CD8-positive, alpha-beta memory T cell (primary cell): ENCODE results near the gene SCN2B. TPM values are rescaled to one million over a fixed set of nuclear protein-coding genes. Genes with fewer than 3 reads are reported as not detected.

ENCODE experiments used
- CTCF ChIA-PET: fragments of 350-600 bp; sonication (Branson Sonifier 250); formaldehyde crosslinking; loops from one replicate; lab custom pipeline; 2021; ENCODE audit warnings: antibody characterized with exemption; lab: Charles Lee
- POLR2A ChIA-PET: fragments of 350-600 bp; sonication (Branson Sonifier 250); formaldehyde crosslinking; loops from one replicate; lab custom pipeline; 2021; ENCODE audit warnings: antibody characterized with exemption; lab: Charles Lee
- DNase-seq, 5 donors: peaks; one replicate each; pipeline versions ENCODE4 v3.0.0 to v3.0.0-alpha.2; 2020 to 2022; ENCODE audit warnings: mixed read lengths in 1 of 5
- H3K27ac ChIP-seq: one replicate; pipeline ENCODE4 v1.7.0; 2013; ENCODE audit warnings: low read depth, mild to moderate bottlenecking, low read length, moderate library complexity
- H3K27me3 ChIP-seq: 2 replicates; pipeline ENCODE4 v1.7.0; 2013; ENCODE audit warnings: low read length, mild to moderate bottlenecking; ENCODE audit not compliant: insufficient read depth, poor library complexity, severe bottlenecking
- H3K36me3 ChIP-seq: 2 replicates; pipeline ENCODE4 v1.7.0; 2013; ENCODE audit warnings: mild to moderate bottlenecking, low read length, moderate library complexity; ENCODE audit not compliant: insufficient read depth
- H3K4me1 ChIP-seq: 2 replicates; pipeline ENCODE4 v1.7.0; 2013; ENCODE audit warnings: mild to moderate bottlenecking, low read length, moderate library complexity; ENCODE audit not compliant: insufficient read depth
- H3K4me3 ChIP-seq: 2 replicates; pipeline ENCODE4 v1.7.0; 2013; ENCODE audit warnings: mild to moderate bottlenecking, low read length
- H3K9me3 ChIP-seq: 2 replicates; pipeline ENCODE4 v1.7.0; 2013; ENCODE audit warnings: mild to moderate bottlenecking, low read length
- H3K27ac Mint-ChIP-seq, 8 donors: one replicate each; pipeline ENCODE4 v1.8.0; 2020 to 2021; ENCODE audit warnings: mixed read lengths in 8 of 8, mild to moderate bottlenecking in 6 of 8, inconsistent platforms in 3 of 8, moderate library complexity in 3 of 8
- H3K27me3 Mint-ChIP-seq, 2 donors: one replicate each; pipeline ENCODE4 v1.8.0; 2020 to 2021; ENCODE audit warnings: mixed read lengths in 2 of 2, mild to moderate bottlenecking in 1 of 2, moderate library complexity in 1 of 2
- H3K36me3 Mint-ChIP-seq, 3 donors: one replicate each; pipeline ENCODE4 v1.8.0; 2020 to 2021; ENCODE audit warnings: mixed read lengths in 3 of 3, inconsistent platforms in 1 of 3, mild to moderate bottlenecking in 1 of 3
- H3K4me1 Mint-ChIP-seq, 3 donors: one replicate each; pipeline ENCODE4 v1.8.0; 2020 to 2021; ENCODE audit warnings: mixed read lengths in 3 of 3, inconsistent platforms in 1 of 3, mild to moderate bottlenecking in 1 of 3
- H3K4me3 Mint-ChIP-seq, 7 donors: one replicate each; pipeline ENCODE4 v1.8.0; 2020 to 2021; ENCODE audit warnings: mixed read lengths in 7 of 7, mild to moderate bottlenecking in 6 of 7, moderate library complexity in 4 of 7, inconsistent platforms in 2 of 7
- H3K9me3 Mint-ChIP-seq, 5 donors: one replicate each; pipeline ENCODE4 v1.8.0; 2020 to 2022; ENCODE audit warnings: mixed read lengths in 5 of 5, mild to moderate bottlenecking in 3 of 5, moderate library complexity in 2 of 5, inconsistent platforms in 1 of 5
- polyA plus RNA-seq: library from polyadenylated mRNA; unstranded; fragments of 300-500 nt; fragmentation: Illumina TruSeq; gene quantifications from one replicate; pipeline ENCODE4 v1.2.3, GENCODE V29; 2021
- total RNA-seq, 2 experiments: library from RNA; stranded (reverse); gene quantifications; one replicate each; pipeline ENCODE4 v1.2.3, GENCODE V29; 2021

SCN2B gene
- total and polyA plus RNA-seq, 3 experiments from 2014 or later: not detected

GRCh38 chr11:118162846-118163245 lies 13.6 kb downstream of the SCN2B start:
- Mint-ChIP-seq H3K27ac (peak overlapping the region in 1 of 8 donors; percentile 4), H3K27me3 (peaks cover 24 to 47% of the 10 kb centered on the region in 2 donors), H3K4me1 (no peaks in the 10 kb centered on the region), H3K36me3 (no peaks in the 10 kb centered on the region), H3K4me3 (no peak overlapping the region), H3K9me3 (no peaks in the 10 kb centered on the region)
- Histone ChIP-seq H3K4me3 (no peak overlapping the region), H3K27me3 (peaks cover 16% of the 10 kb centered on the region), H3K4me1 (no peaks in the 10 kb centered on the region), H3K9me3 (no peaks in the 10 kb centered on the region), H3K27ac (no peak overlapping the region), H3K36me3 (no peaks in the 10 kb centered on the region)
- CTCF ChIA-PET: interaction anchor here (1.3 kb wide), 1 partner anchor 9 kb away, joined by 4 read pairs; no protein-coding TSS in a partner anchor
- POLR2A ChIA-PET: no interaction called here
- DNase-seq: no peak

DNA sequence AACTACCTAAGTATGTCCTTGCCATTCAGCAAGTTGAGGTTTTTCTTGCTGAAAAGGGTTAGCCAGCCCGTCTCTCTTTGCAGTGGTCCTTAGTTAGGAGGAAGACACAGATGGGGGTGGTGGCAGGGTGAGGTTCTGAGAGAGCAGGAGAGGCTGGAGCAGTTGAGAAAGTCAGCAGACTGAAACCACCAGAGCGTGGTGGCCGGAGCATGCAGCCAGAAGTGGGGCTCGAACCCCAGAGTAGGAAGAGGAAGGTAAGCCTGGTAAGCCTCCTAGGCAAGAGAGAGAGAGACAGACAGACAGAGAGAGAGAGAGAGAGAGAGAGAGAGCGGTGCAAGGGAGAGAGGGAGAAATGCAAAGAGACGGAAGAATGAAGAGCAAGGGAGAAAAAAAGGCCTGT lies 14.7 kb downstream of the SCN2B start:
- peaks cover 26% of the 10 kb centered on the region for H3K27me3 ChIP-seq
- peaks cover 4 to 5% (median 4%) of the 10 kb centered on the region in 3 donors for H3K4me1 Mint-ChIP-seq
- H3K9me3 Mint-ChIP-seq: no peaks in the 10 kb centered on the region
- no peak for DNase-seq
- H3K27ac ChIP-seq: no peak overlapping the region
- ChIA-PET CTCF (no interaction called here), POLR2A (no interaction called here)
- no peaks in the 10 kb centered on the region for H3K36me3 Mint-ChIP-seq
- H3K4me3 Mint-ChIP-seq: no peak overlapping the region
- H3K4me3 ChIP-seq: no peak overlapping the region
- H3K27ac Mint-ChIP-seq: no peak overlapping the region
- no peaks in the 10 kb centered on the region for H3K36me3 ChIP-seq
- no peaks in the 10 kb centered on the region for H3K9me3 ChIP-seq
- H3K4me1 ChIP-seq: peaks cover 3% of the 10 kb centered on the region
- H3K27me3 Mint-ChIP-seq: peaks cover 32 to 51% of the 10 kb centered on the region in 2 donors

GRCh38 chr11:118157186-118157895 lies 19.1 kb downstream of the SCN2B start:
- ChIA-PET POLR2A (no interaction called here), CTCF (interaction anchor here (1.3 to 3.4 kb wide), 2 partner anchors 9 to 14 kb away, joined by 3 to 23 read pairs; no protein-coding TSS in a partner anchor)
- no peaks in the 10 kb centered on the region for H3K9me3 ChIP-seq
- Mint-ChIP-seq H3K9me3 (no peaks in the 10 kb centered on the region), H3K4me1 (peaks cover 11 to 20% (median 15%) of the 10 kb centered on the region in 3 donors), H3K27ac (no peak overlapping the region), H3K36me3 (no peaks in the 10 kb centered on the region), H3K27me3 (peaks cover 65 to 80% of the 10 kb centered on the region in 2 donors), H3K4me3 (peak overlapping the region in 1 of 7 donors; percentile 81)
- H3K4me1 ChIP-seq: peaks cover 7% of the 10 kb centered on the region
- no peak overlapping the region for H3K27ac ChIP-seq
- H3K27me3 ChIP-seq: peaks cover 52% of the 10 kb centered on the region
- no peaks in the 10 kb centered on the region for H3K36me3 ChIP-seq
- H3K4me3 ChIP-seq: no peak overlapping the region
- DNase-seq: no peak

DNA sequence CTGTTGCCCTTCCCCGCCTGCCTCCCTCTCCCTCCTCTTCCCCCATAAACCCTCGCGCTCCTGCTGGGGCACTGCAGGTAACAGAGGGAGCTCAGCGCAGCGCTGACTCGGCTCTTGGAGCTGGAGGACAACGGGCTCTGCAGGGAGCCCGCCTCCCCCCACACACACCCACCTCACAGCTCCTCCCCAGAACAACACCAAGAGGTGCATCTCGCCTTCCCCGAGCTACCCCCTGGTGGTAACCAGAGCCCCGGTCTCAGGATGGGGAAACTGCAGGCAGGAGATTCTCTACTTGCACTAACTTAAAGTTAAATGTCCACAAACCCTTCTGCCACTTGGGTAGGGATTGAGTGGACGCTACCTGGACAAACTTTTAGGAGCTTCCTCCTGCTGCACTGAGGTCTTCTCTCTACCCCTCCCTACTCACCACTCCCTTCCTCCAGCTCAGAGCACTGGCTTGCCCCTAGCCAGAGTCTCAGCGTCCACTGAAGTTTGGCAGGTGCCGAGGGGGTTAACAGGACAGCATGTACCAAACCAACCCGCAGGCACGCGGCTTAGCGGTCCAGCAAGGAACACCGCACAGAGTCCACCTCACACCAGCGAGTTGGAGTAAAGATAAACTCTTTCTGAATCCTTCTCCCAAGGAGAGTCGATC lies 19.8 kb downstream of the SCN2B start:
- Mint-ChIP-seq H3K27me3 (peaks cover 64 to 78% of the 10 kb centered on the region in 2 donors), H3K27ac (peak overlapping the region in 2 of 8 donors; percentile 34 to 79), H3K36me3 (no peaks in the 10 kb centered on the region), H3K9me3 (no peaks in the 10 kb centered on the region), H3K4me1 (peaks cover 11 to 24% (median 15%) of the 10 kb centered on the region in 3 donors), H3K4me3 (peak overlapping the region in 2 of 7 donors; percentile 15 to 37)
- H3K27ac ChIP-seq: no peak overlapping the region
- H3K27me3 ChIP-seq: peaks cover 53% of the 10 kb centered on the region
- peaks cover 7% of the 10 kb centered on the region for H3K4me1 ChIP-seq
- no peaks in the 10 kb centered on the region for H3K9me3 ChIP-seq
- H3K4me3 ChIP-seq: no peak overlapping the region
- CTCF ChIA-PET: interaction anchor here (0.8 to 3.4 kb wide), 3 partner anchors 9 to 139 kb away, joined by 3 to 23 read pairs (median 5); no protein-coding TSS in a partner anchor
- no peaks in the 10 kb centered on the region for H3K36me3 ChIP-seq
- DNase-seq: peak in 4 of 5 donors; percentile 12 to 66 (median 20)
- POLR2A ChIA-PET: interaction anchor here (0.5 kb wide), 1 partner anchor 1006 kb away, joined by 4 read pairs; no protein-coding TSS in a partner anchor

DNA sequence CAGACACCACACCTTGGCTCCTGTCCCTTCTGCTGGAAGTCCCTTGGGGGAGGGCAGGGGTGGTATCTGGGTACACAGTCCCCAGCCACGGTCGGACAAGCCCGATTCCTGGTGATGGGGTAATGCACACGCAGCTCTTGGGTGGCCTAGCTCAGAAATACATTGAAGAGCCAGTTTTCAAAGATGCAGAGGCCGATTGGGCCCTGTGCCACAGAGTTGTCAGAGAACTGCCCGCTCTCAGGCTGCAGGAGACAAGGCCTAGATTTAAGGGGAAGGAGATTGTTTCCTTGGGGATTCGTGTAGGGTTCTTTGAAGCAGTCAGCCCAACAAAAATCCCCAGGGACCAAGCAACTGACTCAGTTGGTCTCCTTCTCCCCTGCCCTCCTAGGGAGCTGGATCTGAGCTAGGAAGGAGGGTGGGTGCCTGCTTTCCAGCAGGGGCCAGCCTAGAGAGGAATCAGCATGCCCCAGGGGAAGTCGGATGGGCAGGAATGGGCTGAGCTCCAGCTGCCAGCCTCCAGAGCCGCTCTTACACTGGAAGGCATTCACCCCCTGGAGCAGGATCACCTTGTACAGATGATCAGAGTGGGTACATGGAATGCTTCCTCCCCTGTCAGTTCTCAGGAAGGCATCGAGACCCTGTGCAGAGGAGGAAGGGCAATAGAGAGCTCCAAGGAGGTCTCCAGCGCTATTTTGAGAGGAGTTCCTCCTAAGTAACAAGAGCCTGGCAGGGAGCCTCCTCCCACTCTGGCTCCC lies 20.5 kb downstream of the SCN2B start:
- H3K4me3 ChIP-seq: no peak overlapping the region
- no peaks in the 10 kb centered on the region for H3K9me3 ChIP-seq
- DNase-seq: no peak
- H3K27ac ChIP-seq: no peak overlapping the region
- H3K9me3 Mint-ChIP-seq: no peaks in the 10 kb centered on the region
- ChIA-PET CTCF (interaction anchor here (0.8 to 3.4 kb wide), 4 partner anchors 8 to 140 kb away, joined by 3 to 23 read pairs (median 6); no protein-coding TSS in a partner anchor), POLR2A (interaction anchor here (0.5 kb wide), 1 partner anchor 1005 kb away, joined by 4 read pairs; no protein-coding TSS in a partner anchor)
- H3K27ac Mint-ChIP-seq: no peak overlapping the region
- no peaks in the 10 kb centered on the region for H3K36me3 ChIP-seq
- no peak overlapping the region for H3K4me3 Mint-ChIP-seq
- H3K27me3 Mint-ChIP-seq: peaks cover 60 to 84% of the 10 kb centered on the region in 2 donors
- peaks cover 54% of the 10 kb centered on the region for H3K27me3 ChIP-seq
- H3K4me1 ChIP-seq: peaks cover 7% of the 10 kb centered on the region
- peaks cover 11 to 26% (median 15%) of the 10 kb centered on the region in 3 donors for H3K4me1 Mint-ChIP-seq
- H3K36me3 Mint-ChIP-seq: no peaks in the 10 kb centered on the region

- Histone ChIP-seq H3K27me3 (peaks cover 54% of the 10 kb centered on the region), H3K4me3 (no peak overlapping the region), H3K9me3 (no peaks in the 10 kb centered on the region), H3K36me3 (no peaks in the 10 kb centered on the region), H3K4me1 (peaks cover 7% of the 10 kb centered on the region), H3K27ac (no peak overlapping the region)
- H3K27ac Mint-ChIP-seq: no peak overlapping the region
- DNase-seq: no peak
- ChIA-PET CTCF (interaction anchor here (1.7 to 3.4 kb wide), 2 partner anchors 10 to 17 kb away, joined by 6 to 23 read pairs; no protein-coding TSS in a partner anchor), POLR2A (no interaction called here)
- no peaks in the 10 kb centered on the region for H3K36me3 Mint-ChIP-seq
- peak overlapping the region in 1 of 7 donors; percentile 38 for H3K4me3 Mint-ChIP-seq
- H3K9me3 Mint-ChIP-seq: no peaks in the 10 kb centered on the region
- peaks cover 60 to 73% of the 10 kb centered on the region in 2 donors for H3K27me3 Mint-ChIP-seq
- peaks cover 11 to 26% (median 15%) of the 10 kb centered on the region in 3 donors for H3K4me1 Mint-ChIP-seq
Measured at GRCh38 chr11:118154641-118155040, 21.8 kb downstream of the SCN2B start.

DNA sequence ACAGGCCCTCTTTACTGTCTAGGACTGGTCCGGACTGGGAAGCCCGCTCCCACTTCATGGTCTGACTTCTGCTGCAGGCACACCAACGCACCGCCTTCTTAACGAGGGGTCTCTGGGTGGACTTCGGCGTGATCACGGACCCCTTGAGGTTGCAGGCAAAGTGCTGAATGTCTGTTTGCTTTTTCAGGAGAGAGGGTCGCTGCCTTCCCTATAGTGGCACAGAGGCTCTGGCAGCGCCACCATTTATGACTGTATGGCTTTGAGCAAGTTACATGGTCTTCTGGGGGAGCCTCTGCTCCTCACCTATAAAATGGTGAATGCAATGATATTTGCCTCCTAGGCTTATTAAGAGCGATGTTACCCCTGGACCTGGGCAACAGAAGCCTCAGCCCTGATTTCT lies 22.5 kb downstream of the SCN2B start:
- H3K36me3 Mint-ChIP-seq: no peaks in the 10 kb centered on the region
- ChIA-PET CTCF (no interaction called here), POLR2A (no interaction called here)
- no peaks in the 10 kb centered on the region for H3K9me3 Mint-ChIP-seq
- peaks cover 54% of the 10 kb centered on the region for H3K27me3 ChIP-seq
- H3K9me3 ChIP-seq: no peaks in the 10 kb centered on the region
- peaks cover 7% of the 10 kb centered on the region for H3K4me1 ChIP-seq
- no peak for DNase-seq
- peaks cover 55 to 66% of the 10 kb centered on the region in 2 donors for H3K27me3 Mint-ChIP-seq
- H3K27ac Mint-ChIP-seq: peak overlapping the region in 1 of 8 donors; percentile 55
- no peak overlapping the region for H3K27ac ChIP-seq
- no peak overlapping the region for H3K4me3 ChIP-seq
- H3K4me3 Mint-ChIP-seq: peak overlapping the region; percentile 50 to 67 (median 56)
- H3K4me1 Mint-ChIP-seq: peaks cover 11 to 26% (median 15%) of the 10 kb centered on the region in 3 donors
- H3K36me3 ChIP-seq: no peaks in the 10 kb centered on the region
